ENCODE data around the gene VAMP7.
A peak's percentile ranks its signal among the peaks of the same experiment; 100 is the strongest.
"Not testable (repeated sequence)": the region's sequence is repeated elsewhere in the genome, so short reads cannot be mapped to it uniquely, and the experiment has no call there.

Gene VAMP7

GRCh38 chrX:155923200-155923599, 42.1 kb downstream of the VAMP7 start:
- no peak for DNase-seq

- not testable (repeated sequence) for DNase-seq
Measured at GRCh38 chrX:155930852-155931618, 49.9 kb downstream of the VAMP7 start.

- no peak for DNase-seq
Measured at GRCh38 chrX:155938132-155938531, 57.0 kb downstream of the VAMP7 start.

- DNase-seq = no peak
Measured at GRCh38 chrX:155949098-155949497, 68.0 kb downstream of the VAMP7 start.

- DNase-seq = no peak
Measured at GRCh38 chrX:155951237-155951789, 70.2 kb downstream of the VAMP7 start.

GRCh38 chrX:155953055-155953454, 71.9 kb downstream of the VAMP7 start:
- DNase-seq = no peak

GRCh38 chrX:155954793-155955192, 73.6 kb downstream of the VAMP7 start:
- no peak for DNase-seq

GRCh38 chrX:155956099-155956498, 75.0 kb downstream of the VAMP7 start:
- no peak for DNase-seq

- DNase-seq = no peak
Measured at GRCh38 chrX:155956649-155957048, 75.5 kb downstream of the VAMP7 start.

- DNase-seq = no peak
Measured at GRCh38 chrX:155957843-155958242, 76.7 kb downstream of the VAMP7 start.

- DNase-seq = no peak
Measured at GRCh38 chrX:155959018-155959587, 78.0 kb downstream of the VAMP7 start.

GRCh38 chrX:155962906-155963305, 81.8 kb downstream of the VAMP7 start:
- DNase-seq = no peak

GRCh38 chrX:155966876-155967275, 85.7 kb downstream of the VAMP7 start:
- peak; percentile 2 for DNase-seq

- DNase-seq = no peak
Measured at GRCh38 chrX:155967653-155968325, 86.6 kb downstream of the VAMP7 start.

- DNase-seq = no peak
Measured at GRCh38 chrX:155968326-155968661, 87.1 kb downstream of the VAMP7 start.

- DNase-seq = no peak
Measured at GRCh38 chrX:155968791-155969190, 87.6 kb downstream of the VAMP7 start.

GRCh38 chrX:155971658-155972057, 90.5 kb downstream of the VAMP7 start:
- DNase-seq = not testable (repeated sequence)

- DNase-seq = not testable (repeated sequence)
Measured at GRCh38 chrX:155972241-155972640, 91.1 kb downstream of the VAMP7 start.

- no peak for DNase-seq
Measured at GRCh38 chrX:155983326-155983725, 102.2 kb downstream of the VAMP7 start.

GRCh38 chrX:155985208-155985607, 104.1 kb downstream of the VAMP7 start:
- no peak for DNase-seq

GRCh38 chrX:155986995-155987394, 105.8 kb downstream of the VAMP7 start:
- not testable (repeated sequence) for DNase-seq

- no peak for DNase-seq
Measured at GRCh38 chrX:155988859-155989258, 107.7 kb downstream of the VAMP7 start.

Measured in SHP77 treated with DMSO at 0.1 percent for 48 hours (cell line).